Measurements from ENCODE around the gene ELMOD2.

Gene ELMOD2

DNA sequence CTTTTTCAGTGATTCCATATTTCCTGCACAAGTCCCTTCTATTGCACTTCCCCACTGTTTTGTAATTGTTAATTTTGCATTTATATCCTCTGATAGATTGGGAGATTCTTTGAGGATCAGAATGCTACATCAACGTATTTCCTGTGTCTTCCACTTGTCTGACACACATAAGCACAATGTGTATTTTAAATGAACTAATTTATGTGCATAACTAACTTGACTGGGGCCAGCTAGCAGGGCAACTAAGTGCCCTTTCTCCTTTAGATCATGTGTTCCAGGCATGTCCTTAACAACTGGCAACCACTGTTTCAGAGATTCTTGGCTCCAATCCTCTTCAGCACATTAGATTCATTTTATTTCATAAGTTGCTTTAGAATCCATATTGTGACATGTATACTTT is 60.5 kb downstream of the ELMOD2 start:
- DNase-seq, result no peak

DNA sequence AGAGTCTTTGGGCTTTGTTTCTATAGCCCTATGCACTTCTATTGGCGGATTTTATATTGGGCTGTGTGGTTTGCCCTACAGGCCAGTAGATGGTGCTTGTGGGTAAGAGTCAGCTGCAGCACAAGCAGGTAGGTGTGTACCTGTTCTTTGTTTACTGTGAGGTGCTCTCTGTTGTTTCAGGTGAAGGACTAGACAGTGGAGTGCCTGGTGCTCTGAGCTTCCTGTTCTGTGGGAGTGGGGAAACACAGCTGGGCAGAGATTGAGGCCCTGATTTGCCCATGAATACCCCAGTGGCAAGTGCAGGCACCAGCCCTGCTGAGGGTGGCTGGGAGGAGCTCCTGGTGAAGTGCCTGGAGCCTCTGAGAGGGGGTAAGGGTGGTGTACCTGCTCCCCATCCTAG is 71.1 kb downstream of the ELMOD2 start:
- DNase-seq, result no peak

DNA sequence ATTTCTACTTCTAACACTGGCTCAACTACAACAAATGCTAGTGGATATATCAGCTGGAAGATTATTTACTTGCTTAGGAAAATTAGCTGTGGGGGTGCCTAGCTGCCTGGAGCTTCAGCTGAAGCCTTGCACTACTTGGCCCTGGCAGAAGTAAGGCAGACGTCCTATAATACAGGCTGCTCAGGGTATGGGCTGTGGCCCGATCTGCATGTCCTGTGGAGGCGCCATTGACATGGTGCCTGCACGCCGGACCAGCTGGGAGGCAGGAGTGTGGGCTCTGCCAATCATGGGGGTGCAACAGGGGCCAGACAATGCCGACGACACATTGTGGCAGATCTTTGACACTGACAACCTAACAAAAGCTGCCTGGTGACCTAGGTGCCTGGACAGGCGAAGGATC is 76.4 kb downstream of the ELMOD2 start:
- DNase-seq, result no peak

DNA sequence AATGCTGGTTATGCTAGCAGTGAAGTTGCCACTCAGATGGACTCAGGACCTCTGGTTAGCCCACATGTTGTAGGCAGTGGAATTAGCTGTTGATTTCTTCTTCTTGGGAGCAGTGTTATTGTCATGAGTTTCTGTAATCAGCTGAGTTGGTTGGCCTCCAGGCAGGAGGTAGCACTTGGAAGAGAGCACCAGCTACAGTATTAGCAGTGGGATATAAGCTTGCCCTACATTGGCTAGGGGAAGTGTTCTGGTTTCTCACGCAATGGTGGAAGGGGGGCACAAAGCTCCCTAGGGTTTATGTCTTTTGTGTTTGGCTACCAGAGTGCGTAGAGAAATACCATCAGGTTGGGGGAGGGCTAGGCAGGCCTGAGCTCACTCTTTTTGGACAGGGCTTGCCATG is 78.7 kb downstream of the ELMOD2 start:
- no peak for DNase-seq

DNA sequence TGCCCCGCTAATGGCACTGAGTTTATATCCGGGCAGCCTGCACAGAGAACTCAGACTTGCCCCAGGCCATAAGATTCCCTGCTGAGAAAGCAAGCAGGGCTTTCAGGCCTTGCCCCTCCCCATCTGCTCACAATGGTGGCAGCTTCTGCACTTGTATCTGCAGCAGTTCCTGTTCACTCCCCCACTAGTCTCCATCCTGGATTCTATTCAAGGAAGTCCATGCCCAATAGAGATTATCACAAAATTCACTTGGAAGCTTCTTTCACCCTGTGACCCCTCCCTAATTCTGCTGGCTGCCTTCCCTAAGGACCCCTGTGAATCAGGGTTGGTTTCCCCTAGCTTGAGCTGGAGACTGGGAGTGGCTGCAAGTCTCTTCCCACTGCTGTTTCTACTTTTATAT is 79.3 kb downstream of the ELMOD2 start:
- DNase-seq, result no peak
